ENCODE results near the gene WDR82.

The WDR82 gene

DNA sequence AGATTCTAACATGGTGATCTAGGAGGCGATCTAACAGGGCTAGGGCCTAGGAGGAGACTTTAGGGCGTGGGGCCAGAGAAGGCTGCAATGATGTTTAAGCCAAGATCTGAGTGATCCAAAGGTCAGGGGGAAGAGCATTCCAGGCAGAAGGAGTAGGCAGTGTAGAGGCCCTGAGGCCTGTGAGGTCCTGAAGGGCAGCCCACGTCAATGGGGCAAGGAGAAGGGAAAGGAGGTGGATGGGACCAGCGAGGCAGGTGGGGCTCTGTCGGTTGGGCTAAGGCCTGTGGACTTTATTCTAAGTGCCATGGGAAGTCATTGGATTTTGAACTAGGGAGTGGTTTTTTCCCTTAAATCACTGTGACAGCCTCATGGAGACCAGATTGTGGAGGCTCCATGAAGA is 27.5 kb upstream of the WDR82 start:
- TF ChIP-seq, protein P1, sequence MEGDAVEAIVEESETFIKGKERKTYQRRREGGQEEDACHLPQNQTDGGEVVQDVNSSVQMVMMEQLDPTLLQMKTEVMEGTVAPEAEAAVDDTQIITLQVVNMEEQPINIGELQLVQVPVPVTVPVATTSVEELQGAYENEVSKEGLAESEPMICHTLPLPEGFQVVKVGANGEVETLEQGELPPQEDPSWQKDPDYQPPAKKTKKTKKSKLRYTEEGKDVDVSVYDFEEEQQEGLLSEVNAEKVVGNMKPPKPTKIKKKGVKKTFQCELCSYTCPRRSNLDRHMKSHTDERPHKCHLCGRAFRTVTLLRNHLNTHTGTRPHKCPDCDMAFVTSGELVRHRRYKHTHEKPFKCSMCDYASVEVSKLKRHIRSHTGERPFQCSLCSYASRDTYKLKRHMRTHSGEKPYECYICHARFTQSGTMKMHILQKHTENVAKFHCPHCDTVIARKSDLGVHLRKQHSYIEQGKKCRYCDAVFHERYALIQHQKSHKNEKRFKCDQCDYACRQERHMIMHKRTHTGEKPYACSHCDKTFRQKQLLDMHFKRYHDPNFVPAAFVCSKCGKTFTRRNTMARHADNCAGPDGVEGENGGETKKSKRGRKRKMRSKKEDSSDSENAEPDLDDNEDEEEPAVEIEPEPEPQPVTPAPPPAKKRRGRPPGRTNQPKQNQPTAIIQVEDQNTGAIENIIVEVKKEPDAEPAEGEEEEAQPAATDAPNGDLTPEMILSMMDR (IDR thresholded peaks at IDR 0.05; ENCODE audit: low read depth, low read length) = no peak
- DNase-seq (ENCODE audit: extremely low read depth, low read depth) = no peak

DNA sequence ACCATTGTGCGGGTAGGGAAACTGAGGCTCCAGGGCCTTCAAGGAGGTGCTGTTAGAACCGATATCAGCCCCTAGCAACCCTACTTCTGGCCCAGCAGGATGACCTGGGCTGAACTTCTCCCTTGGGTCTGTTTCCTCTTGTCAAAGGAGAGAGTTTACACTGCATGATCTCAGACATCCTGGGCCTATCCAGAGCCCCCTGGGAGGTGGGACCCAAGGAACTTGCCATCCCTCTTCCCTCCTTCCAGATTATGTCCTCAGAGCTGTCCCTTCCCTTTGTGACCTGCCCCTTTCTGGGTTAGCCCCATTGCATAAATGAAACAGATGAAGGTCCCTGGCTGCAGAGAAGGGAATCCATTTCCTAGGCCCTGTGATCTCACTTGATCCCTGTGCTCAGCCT is 25.4 kb upstream of the WDR82 start:
- DNase-seq (ENCODE audit: extremely low read depth, low read depth) = no peak
- TF ChIP-seq, protein P1 (IDR thresholded peaks at IDR 0.05; ENCODE audit: low read depth, low read length) = no peak

DNA sequence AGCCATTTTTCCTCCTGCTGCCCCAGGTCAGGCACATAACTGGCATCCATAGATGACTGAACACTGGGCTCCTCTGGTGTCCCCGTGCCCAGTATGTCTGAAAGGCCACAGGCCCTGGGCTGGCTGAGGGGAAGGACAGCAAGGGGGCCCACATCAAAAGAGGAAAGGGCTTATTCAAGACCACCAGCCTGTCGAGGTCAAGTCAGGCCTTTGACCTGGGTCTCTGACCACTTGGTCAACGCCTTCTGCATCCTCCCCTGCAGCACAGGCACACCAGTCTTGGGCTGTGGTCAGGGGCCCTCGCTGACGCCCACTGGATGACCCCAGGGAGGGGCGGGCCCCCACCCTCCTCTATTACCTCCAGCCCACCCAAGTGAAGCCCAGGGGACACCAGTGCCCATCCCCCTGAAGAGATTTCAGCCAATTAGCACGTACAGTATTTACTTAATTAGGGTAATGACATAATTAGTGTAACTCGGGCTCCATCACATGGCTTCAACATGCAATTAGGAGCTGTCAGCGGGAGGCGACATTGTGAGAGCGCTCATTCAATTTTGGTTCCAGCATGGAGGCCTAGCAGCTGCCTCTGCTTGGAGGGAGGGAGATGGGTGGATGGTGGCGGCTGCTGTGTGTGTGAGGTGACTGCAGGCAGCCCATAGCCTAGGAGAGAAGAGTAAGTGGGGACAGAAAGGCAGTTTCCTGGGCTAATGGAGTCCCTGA is 24.1 kb upstream of the WDR82 start:
- no peak for DNase-seq (ENCODE audit: extremely low read depth, low read depth)
- TF ChIP-seq, protein P1 (IDR thresholded peaks at IDR 0.05; ENCODE audit: low read depth, low read length) = no peak

DNA sequence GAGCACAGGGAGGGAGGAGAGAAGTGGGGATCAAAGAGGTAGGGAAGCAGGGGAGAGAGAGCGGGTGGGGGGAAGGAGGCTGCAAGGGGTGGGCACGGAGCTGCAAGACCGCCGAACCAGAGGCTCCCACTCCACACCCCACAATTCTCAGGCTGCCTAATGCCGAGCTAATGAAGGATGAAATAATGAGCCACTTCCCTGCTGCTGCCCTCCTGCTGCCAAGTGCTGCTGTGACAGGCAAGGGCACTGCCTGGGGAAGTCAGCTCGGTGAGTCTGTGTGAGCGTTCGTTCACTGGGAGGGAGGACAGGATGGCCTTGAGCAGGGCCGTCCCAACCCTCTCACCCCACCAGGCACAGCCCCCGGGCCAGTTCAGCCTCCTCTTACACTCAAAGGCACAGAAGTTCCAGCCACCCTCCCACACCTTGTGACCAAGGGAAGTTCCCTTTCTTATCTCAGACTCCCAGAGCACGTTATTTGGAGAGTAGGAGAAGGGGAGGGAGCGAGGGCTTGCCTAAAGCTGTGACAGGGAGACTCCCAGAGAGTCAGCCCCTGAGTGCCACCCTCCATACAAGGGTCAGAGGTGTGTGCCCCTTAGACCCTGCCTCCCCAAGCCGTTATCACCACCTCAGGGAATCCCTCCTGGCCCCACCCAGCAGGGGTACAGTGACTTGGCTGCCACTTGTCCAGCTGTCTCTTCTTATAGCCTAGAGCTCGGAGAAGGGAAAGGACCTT is 21.6 kb upstream of the WDR82 start:
- TF ChIP-seq, protein P1 (IDR thresholded peaks at IDR 0.05; ENCODE audit: low read depth, low read length) = peak; percentile 10
- no peak for DNase-seq (ENCODE audit: extremely low read depth, low read depth)

DNA sequence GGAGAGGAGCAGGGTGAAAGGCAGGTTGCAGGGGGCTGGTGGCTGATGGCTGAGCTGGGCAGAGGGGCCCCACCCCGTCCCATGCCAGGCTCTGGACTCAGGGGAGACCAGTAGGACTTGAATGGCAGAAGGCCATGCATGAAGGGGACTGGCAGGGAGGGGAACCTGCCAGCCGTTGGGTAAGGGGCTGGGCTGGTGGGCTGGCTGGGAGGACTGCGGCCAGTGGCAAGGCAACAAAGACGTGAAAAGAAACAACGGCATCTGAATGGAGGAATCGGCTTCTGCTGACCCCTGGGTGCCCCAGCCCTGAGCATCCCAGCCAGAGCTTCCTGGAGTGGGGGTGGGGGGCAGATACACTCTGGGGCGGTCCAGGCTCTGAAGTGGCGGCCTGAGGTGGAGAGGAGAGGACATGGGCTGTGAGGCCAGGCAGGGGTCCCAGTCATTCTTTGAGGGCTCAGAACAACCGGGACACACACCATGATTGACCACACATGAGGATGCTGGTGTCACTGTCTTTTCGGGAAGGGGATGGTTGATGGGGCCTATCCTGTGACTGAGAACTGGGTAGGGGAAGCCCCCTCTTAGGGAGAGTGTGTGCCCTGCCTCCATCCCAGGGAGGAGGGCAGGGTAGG is 20.9 kb upstream of the WDR82 start:
- DNase-seq (ENCODE audit: extremely low read depth, low read depth) = no peak
- TF ChIP-seq, protein P1 (IDR thresholded peaks at IDR 0.05; ENCODE audit: low read depth, low read length) = no peak

DNA sequence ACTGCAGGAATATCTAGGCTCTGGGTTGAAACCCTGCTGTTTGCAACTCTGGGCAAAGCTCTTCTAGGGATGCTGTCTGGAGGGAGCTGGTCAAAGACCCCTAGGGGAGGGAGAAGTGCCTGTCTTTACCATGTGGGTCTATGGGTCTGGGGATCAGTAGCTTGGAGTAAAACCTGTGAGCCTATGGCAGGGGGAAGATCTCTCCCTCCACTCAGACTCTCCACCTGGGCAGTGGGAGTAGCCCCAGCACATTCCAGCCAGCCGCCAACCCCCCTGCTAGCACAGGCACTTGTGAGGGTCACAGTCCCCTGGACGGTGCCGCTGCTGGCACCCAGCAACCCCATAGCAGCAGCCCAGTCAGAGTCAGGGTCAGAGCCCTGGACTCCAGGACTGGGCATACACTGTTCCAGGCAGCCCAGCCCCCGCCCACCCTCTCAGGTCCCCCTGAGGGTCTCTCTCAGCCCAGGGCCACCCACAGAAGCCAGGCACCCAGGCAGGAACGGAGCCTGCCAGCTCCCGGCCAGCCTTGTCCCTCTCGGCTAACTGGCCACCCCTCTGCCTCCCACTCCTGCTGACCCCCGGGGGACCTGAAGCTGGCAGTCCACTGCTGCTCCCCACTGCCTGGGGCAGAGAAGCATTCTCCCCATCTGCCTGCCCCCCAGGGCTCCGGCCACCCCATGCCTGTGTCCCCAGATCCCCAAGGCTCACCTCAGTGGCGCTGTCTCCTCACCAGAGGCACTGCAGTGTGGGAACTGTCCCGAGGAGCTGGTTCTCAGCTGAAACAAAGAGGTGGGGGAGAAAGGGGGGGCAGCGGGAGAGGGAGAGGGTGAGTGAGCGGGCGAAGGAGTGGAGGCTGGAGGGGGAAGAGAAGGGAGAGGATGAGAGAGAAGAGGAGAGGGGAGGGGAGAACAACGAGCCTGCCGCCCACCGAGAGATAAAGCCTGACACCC is 20.0 kb upstream of the WDR82 start:
- no peak for DNase-seq (ENCODE audit: extremely low read depth, low read depth)
- TF ChIP-seq, protein P1 (IDR thresholded peaks at IDR 0.05; ENCODE audit: low read depth, low read length) = no peak

Data from AG09319 (cell line).